Sigmoid colon (tissue), 7 donors: ENCODE measurements around the gene SKAP1. TPM values are rescaled to one million over a fixed set of nuclear protein-coding genes. Genes with fewer than 3 reads are reported as not detected.
"Not testable (repeated sequence)": the region's sequence is repeated elsewhere in the genome, so short reads cannot be mapped to it uniquely, and the experiment has no call there.

ENCODE experiments used
- DNase-seq: peaks from one replicate; pipeline ENCODE4 v3.0.0-alpha.2; 2019
- H3K27ac ChIP-seq, 4 donors: fragments of 200-600 bp; sonication (generic); one replicate each; pipeline ENCODE4 v1.5.1; 2016 to 2019; ENCODE audit warnings: mild to moderate bottlenecking in 1 of 4
- H3K27me3 ChIP-seq, 3 donors: fragments of 200-600 bp; sonication (generic); one replicate each; pipeline ENCODE4 v1.5.1; 2019; ENCODE audit warnings: mild to moderate bottlenecking in 1 of 3
- H3K36me3 ChIP-seq, 4 donors: fragments of 200-600 bp; sonication (generic); one replicate each; pipeline ENCODE4 v1.5.1; 2016 to 2019
- H3K4me1 ChIP-seq, 4 donors: fragments of 200-600 bp; sonication (generic); one replicate each; pipeline ENCODE4 v1.5.1; 2017 to 2019
- H3K4me3 ChIP-seq, 4 donors: fragments of 200-600 bp; sonication (generic); one replicate each; pipeline ENCODE4 v1.5.1; 2017 to 2019; ENCODE audit warnings: mild to moderate bottlenecking in 2 of 4, moderate library complexity in 1 of 4
- H3K9me3 ChIP-seq, 4 donors: fragments of 200-600 bp in 3 of 4; sonication (generic) in 3 of 4; one replicate each; pipeline versions ENCODE4 v1.5.1 to v1.6.1; 2013 to 2019
- CTCF ChIP-seq, 4 experiments: fragments of 450-650 bp in 3 of 4; fragments of 200-600 bp in 1 of 4; IDR thresholded peaks; one replicate each; pipeline ENCODE4 v1.5.1; 2016 to 2019; ENCODE audit warnings: antibody characterized with exemption in 4 of 4, mild to moderate bottlenecking in 3 of 4, moderate library complexity in 2 of 4
- EP300 ChIP-seq, 4 donors: sonication (generic); formaldehyde crosslinking; IDR thresholded peaks; one replicate each; pipeline ENCODE4 v1.6.1; 2017; ENCODE audit warnings: antibody characterized with exemption in 4 of 4
- POLR2A ChIP-seq, 2 donors: fragments of 450-650 bp; IDR thresholded peaks; one replicate each; pipeline ENCODE4 v1.6.1; 2016; ENCODE audit warnings: antibody characterized with exemption in 2 of 2, mild to moderate bottlenecking in 2 of 2, moderate library complexity in 2 of 2
- POLR2AphosphoS5 ChIP-seq, 4 donors: sonication (generic); formaldehyde crosslinking; IDR thresholded peaks; one replicate each; pipeline ENCODE4 v1.6.1; 2017; ENCODE audit warnings: antibody characterized with exemption in 4 of 4
- WGBS, 2 donors: extraction: QIAGEN DNeasy Blood & Tissue Kit; methylation state at CpG; one replicate each; pipeline ENCODE4 v1.1.7; 2013; 5-methylcytosine and 5-hydroxymethylcytosine counted together
- intact Hi-C: fragments of 100-400 bp; cut with DNase I; formaldehyde crosslinking; loops from one replicate; pipeline ENCODE4 v1.15.1; 2023
- polyA plus RNA-seq, 3 donors: library from polyadenylated mRNA; stranded (reverse); fragments of 200-250 nt; gene quantifications; one replicate each; pipeline ENCODE4 v1.2.3, GENCODE V29; 2013
- total RNA-seq, 4 donors: library from RNA; depleted of rRNA; stranded (reverse); fragments of >200 nt; gene quantifications; one replicate each; pipeline ENCODE4 v1.1.0, GENCODE V29; 2016
- donor health status: healthy with polysubstance abuse.
- donor health status: Bipolar disorder and iron deficiency.
- donor health status: healthy.

The SKAP1 gene
- total and polyA plus RNA-seq, 7 donors = 0.36 to 10.3 (median 1.4) TPM; not detected in 1

- no peak overlapping the region for H3K4me3 ChIP-seq
- DNase-seq = no peak
- 68 to 87% methylated on average over 1 of the region's 1 CpG for WGBS, 2 donors
- TF ChIP-seq EP300 (IDR thresholded peaks at IDR 0.05) = no peak
- TF ChIP-seq POLR2AphosphoS5 (IDR thresholded peaks at IDR 0.05) = no peak
- no peak for TF ChIP-seq POLR2A (IDR thresholded peaks at IDR 0.05)
- no peak for TF ChIP-seq CTCF (IDR thresholded peaks at IDR 0.05)
- H3K9me3 ChIP-seq = no peaks in the 10 kb centered on the region
- H3K27ac ChIP-seq = no peak overlapping the region
- no peaks in the 10 kb centered on the region for H3K4me1 ChIP-seq
- intact Hi-C loops = no loop called here
- peaks cover 0 to 38% (median 0%) of the 10 kb centered on the region in 3 donors for H3K27me3 ChIP-seq
- H3K36me3 ChIP-seq = no peaks in the 10 kb centered on the region
Measured at GRCh38 chr17:48412841-48413240, 17.2 kb downstream of the SKAP1 start.

- intact Hi-C loops, H3K4me3 ChIP-seq, H3K4me1 ChIP-seq, H3K9me3 ChIP-seq, H3K27ac ChIP-seq, H3K36me3 ChIP-seq, DNase-seq: not testable (repeated sequence)
- WGBS, 2 donors = 96 to 99% methylated on average over 7 of the region's 7 CpGs
- peaks cover 0 to 30% (median 0%) of the 10 kb centered on the region in 3 donors for H3K27me3 ChIP-seq
Measured at GRCh38 chr17:48410821-48411220, 19.2 kb downstream of the SKAP1 start.

GRCh38 chr17:48409607-48410006, 20.4 kb downstream of the SKAP1 start:
- Histone ChIP-seq H3K4me1 (no peaks in the 10 kb centered on the region), H3K27me3 (peaks cover 0 to 25% (median 0%) of the 10 kb centered on the region in 3 donors), H3K27ac (no peak overlapping the region), H3K36me3 (no peaks in the 10 kb centered on the region), H3K4me3 (no peak overlapping the region), H3K9me3 (no peaks in the 10 kb centered on the region)
- 89 to 94% methylated on average over 5 of the region's 5 CpGs for WGBS, 2 donors
- TF ChIP-seq POLR2A (IDR thresholded peaks at IDR 0.05) (no peak), EP300 (IDR thresholded peaks at IDR 0.05) (no peak), POLR2AphosphoS5 (IDR thresholded peaks at IDR 0.05) (no peak), CTCF (IDR thresholded peaks at IDR 0.05) (no peak)
- intact Hi-C loops = no loop called here
- DNase-seq = no peak

- DNase-seq = no peak
- Histone ChIP-seq H3K4me1 (no peaks in the 10 kb centered on the region), H3K27ac (no peak overlapping the region), H3K9me3 (no peaks in the 10 kb centered on the region), H3K36me3 (no peaks in the 10 kb centered on the region), H3K4me3 (no peak overlapping the region), H3K27me3 (peaks cover 0 to 20% (median 0%) of the 10 kb centered on the region in 3 donors)
- intact Hi-C loops = no loop called here
- WGBS, 2 donors = 9 to 37% methylated on average over 3 of the region's 3 CpGs
- no peak for TF ChIP-seq CTCF (IDR thresholded peaks at IDR 0.05)
- TF ChIP-seq EP300 (IDR thresholded peaks at IDR 0.05) = no peak
- no peak for TF ChIP-seq POLR2AphosphoS5 (IDR thresholded peaks at IDR 0.05)
- no peak for TF ChIP-seq POLR2A (IDR thresholded peaks at IDR 0.05)
Measured at GRCh38 chr17:48406936-48407567, 23.0 kb downstream of the SKAP1 start.

- TF ChIP-seq EP300 (IDR thresholded peaks at IDR 0.05) (no peak), POLR2A (IDR thresholded peaks at IDR 0.05) (no peak)
- H3K36me3 ChIP-seq = no peaks in the 10 kb centered on the region
- no peak overlapping the region for H3K27ac ChIP-seq
- no peak overlapping the region for H3K4me3 ChIP-seq
- H3K27me3 ChIP-seq = peaks cover 0 to 5% (median 0%) of the 10 kb centered on the region in 3 donors
- no peak for DNase-seq
- 71 to 85% methylated on average over 3 of the region's 3 CpGs for WGBS, 2 donors
- intact Hi-C loops = no loop called here
- H3K4me1 ChIP-seq = no peaks in the 10 kb centered on the region
- no peaks in the 10 kb centered on the region for H3K9me3 ChIP-seq
Measured at GRCh38 chr17:48394821-48395220, 35.2 kb downstream of the SKAP1 start.

- no peak for TF ChIP-seq POLR2AphosphoS5 (IDR thresholded peaks at IDR 0.05)
- no peak for TF ChIP-seq POLR2A (IDR thresholded peaks at IDR 0.05)
- TF ChIP-seq EP300 (IDR thresholded peaks at IDR 0.05) = no peak
- TF ChIP-seq CTCF (IDR thresholded peaks at IDR 0.05) = no peak
- no peak for DNase-seq
- no peak overlapping the region for H3K27ac ChIP-seq
- intact Hi-C loops = no loop called here
- no peaks in the 10 kb centered on the region for H3K4me1 ChIP-seq
- no peak overlapping the region for H3K4me3 ChIP-seq
- H3K27me3 ChIP-seq = peaks cover 0 to 5% (median 0%) of the 10 kb centered on the region in 3 donors
- H3K9me3 ChIP-seq = no peaks in the 10 kb centered on the region
- H3K36me3 ChIP-seq = no peaks in the 10 kb centered on the region
Measured at GRCh38 chr17:48393283-48393682, 36.7 kb downstream of the SKAP1 start.
